Motor neuron (in vitro differentiated cells): ENCODE data around the gene SLC4A4. TPM values are rescaled to one million over a fixed set of nuclear protein-coding genes. Genes with fewer than 3 reads are reported as not detected.

ENCODE experiments used
- ATAC-seq, 8 experiments: fragments of 200-7000 bp; cut with Tn5 transposase; replicated peaks in 6 of 8; 2 replicates each; pipeline ENCODE4 v1.8.0; 2021; ENCODE audit warnings: mild to moderate bottlenecking in 8 of 8, moderate library complexity in 8 of 8
- H3K27ac ChIP-seq, 2 donors: fragments of 250-450 bp; sonication (Bioruptor Pico); 2 replicates each; pipeline ENCODE4 v1.9.0; 2021; ENCODE audit warnings: antibody characterized with exemption in 2 of 2, mild to moderate bottlenecking in 2 of 2, moderate library complexity in 1 of 2
- H3K4me1 ChIP-seq, 2 donors: fragments of 250-450 bp; sonication (Bioruptor Pico); replicated peaks in 1 of 2; 2 replicates each; pipeline ENCODE4 v1.6.1; 2021; ENCODE audit warnings: antibody characterized with exemption in 2 of 2, mild to moderate bottlenecking in 2 of 2, moderate library complexity in 1 of 2
- H3K4me3 ChIP-seq, 5 donors: fragments of 250-450 bp; sonication (Bioruptor Pico); 2 replicates each; pipeline ENCODE4 v1.9.0; 2021; ENCODE audit warnings: antibody characterized with exemption in 5 of 5, mild to moderate bottlenecking in 5 of 5, moderate library complexity in 4 of 5
- WGBS, 10 experiments: fragments of 450-650 bp; shearing (Covaris generic); methylation state at CpG; one replicate each; pipeline ENCODE4 v1.0.0; 2022; 5-methylcytosine and 5-hydroxymethylcytosine counted together
- in situ Hi-C, 9 experiments: fragments of 400-800 bp; cut with MboI; loops; one replicate each; pipeline ENCODE4 v1.15.0; 2021; ENCODE audit warnings: low sequenced_read_pairs in 9 of 9, low pct_unique_long_range_greater_than_20kb in 2 of 9; ENCODE audit not compliant: unreplicated experiment in 9 of 9
- total RNA-seq, 8 experiments: library from RNA; unstranded; fragments of 300-600 nt; gene quantifications; 2 replicates each; pipeline versions ENCODE4 v1.2.3 to v1.2.4, GENCODE V29; 2022

SLC4A4 gene
- total RNA-seq, 8 experiments from 2014 or later, result 0.05 to 35.1 (median 1.0) TPM; not detected in 1

DNA sequence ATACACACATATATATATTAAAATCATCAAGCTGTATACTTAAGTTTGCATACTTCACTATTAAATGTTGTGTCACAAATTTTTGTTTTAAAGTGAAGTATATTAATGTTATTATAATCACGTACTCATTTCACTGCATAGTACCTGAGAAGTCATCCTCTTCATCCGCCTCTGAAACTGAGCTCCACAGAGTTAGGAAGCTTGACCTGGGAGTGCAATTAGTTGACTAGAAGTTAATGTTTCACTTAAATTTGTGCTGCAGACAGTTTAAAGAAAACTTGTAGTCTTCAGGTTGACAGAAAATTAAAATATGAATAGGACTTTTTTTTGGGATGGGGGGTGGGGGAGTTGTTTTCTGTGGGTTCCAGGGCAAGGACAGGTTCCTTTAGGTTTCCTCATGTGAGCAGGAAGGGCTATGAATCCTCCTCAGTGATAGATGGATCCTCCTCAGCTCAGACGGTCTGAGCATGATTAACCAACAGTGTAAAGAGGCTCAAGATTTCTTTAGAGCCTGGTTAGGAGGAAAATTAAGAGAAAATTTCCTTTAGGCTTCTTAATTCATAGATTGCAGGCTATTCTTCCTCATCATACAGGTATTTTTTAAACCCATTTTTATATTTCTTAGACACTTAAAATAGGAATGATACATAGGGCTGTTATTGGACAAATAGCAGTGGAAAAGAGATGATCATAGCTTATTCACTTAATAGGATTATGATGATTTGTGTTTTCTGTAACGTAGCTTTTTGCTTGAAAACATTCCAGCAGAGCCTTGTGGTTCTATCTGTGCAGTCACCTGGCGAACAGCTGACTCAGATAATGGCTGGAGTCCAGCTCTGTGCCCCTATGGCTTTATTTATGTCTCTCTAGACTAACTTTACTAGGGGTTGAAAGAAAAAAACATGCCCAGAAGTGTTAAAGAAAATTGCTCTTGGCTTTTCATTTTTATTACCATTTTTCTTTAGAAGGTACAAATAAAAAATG is 102.7 kb downstream of the SLC4A4 start:
- peaks cover 0 to 4% of the 10 kb centered on the region in 2 donors for H3K4me1 ChIP-seq
- WGBS, 10 experiments, result 15 to 100% (median 55%) methylated on average over 1 to 5 of the region's 5 CpGs
- in situ Hi-C loops, result no loop called here
- peak in 2 of 8 experiments; percentile 40 to 70 for ATAC-seq
- no peak overlapping the region for H3K4me3 ChIP-seq
- no peak overlapping the region for H3K27ac ChIP-seq

DNA sequence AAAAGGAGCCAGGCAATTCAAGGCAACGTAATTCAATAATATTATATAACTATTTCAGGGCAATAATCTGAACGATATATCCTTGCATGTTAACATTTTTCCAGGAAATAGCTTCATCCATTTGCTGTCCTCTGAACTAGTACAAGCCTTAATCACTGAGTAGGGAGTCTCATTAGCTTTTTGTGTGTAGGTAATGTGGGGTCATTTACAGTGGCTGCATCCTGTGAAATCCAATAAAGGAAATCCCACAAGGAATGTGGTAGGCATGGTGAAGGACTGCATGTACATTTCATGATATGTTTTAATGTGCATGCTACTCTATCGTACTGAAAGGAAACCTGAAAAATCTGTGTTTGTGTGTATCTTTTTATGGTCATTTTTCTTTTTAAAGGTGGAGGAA is 103.5 kb downstream of the SLC4A4 start:
- 43 to 100% (median 90%) methylated on average over 1 to 3 of the region's 3 CpGs for WGBS, 10 experiments
- no peak overlapping the region for H3K4me3 ChIP-seq
- in situ Hi-C loops, result no loop called here
- peaks cover 0 to 4% of the 10 kb centered on the region in 2 donors for H3K4me1 ChIP-seq
- peak in 1 of 8 experiments; percentile 22 for ATAC-seq
- no peak overlapping the region for H3K27ac ChIP-seq

DNA sequence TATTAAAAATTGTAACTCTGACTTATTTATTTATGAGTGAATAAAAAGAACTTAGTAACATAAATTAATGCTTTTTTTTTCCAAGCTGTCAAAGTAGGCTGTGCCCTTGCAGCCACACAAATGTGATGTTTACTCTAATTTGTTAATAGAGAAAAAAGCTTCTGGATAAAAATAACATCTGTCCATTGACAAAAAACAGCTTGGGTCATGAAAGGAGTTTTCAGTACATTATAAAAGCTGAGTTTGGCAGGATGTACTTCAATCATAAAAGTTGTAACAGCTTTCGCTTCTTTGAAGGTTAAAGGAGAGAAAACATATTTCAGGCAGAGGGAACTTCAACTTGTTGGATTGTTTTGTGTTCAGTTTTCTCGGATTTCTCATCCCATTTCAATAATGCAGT is 105.6 kb downstream of the SLC4A4 start:
- peaks cover 0 to 12% of the 10 kb centered on the region in 2 donors for H3K4me1 ChIP-seq
- in situ Hi-C loops, result no loop called here
- no peak for ATAC-seq
- H3K27ac ChIP-seq, result no peak overlapping the region
- WGBS, 10 experiments, result 20 to 97% (median 82%) methylated on average over 1 to 2 of the region's 2 CpGs
- H3K4me3 ChIP-seq, result no peak overlapping the region

DNA sequence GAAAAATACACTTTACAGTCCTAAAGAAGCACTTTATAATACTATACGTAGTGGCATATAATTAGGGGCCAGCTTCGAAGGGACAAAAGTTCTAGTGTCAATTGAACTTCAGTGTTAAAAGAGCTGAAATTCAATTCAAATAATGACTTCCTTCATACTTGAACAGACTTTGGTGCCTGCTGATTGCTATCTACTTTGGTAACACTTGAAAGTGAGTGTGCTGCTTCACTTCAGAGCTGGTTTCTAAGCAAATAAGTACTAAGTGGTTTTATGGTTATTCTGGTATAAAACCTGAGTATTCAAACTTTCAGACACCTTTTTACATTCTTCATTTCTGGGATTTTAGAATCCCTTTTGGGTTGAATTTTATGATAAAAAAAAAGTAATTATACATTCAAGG is 107.0 kb downstream of the SLC4A4 start:
- no peak overlapping the region for H3K4me3 ChIP-seq
- 20 to 83% (median 54%) methylated on average over 1 to 2 of the region's 2 CpGs; no CpG with 5 or more reads in 2 of the 10 experiments for WGBS, 10 experiments
- H3K4me1 ChIP-seq, result peaks cover 0 to 12% of the 10 kb centered on the region in 2 donors
- in situ Hi-C loops, result no loop called here
- ATAC-seq, result no peak
- no peak overlapping the region for H3K27ac ChIP-seq

DNA sequence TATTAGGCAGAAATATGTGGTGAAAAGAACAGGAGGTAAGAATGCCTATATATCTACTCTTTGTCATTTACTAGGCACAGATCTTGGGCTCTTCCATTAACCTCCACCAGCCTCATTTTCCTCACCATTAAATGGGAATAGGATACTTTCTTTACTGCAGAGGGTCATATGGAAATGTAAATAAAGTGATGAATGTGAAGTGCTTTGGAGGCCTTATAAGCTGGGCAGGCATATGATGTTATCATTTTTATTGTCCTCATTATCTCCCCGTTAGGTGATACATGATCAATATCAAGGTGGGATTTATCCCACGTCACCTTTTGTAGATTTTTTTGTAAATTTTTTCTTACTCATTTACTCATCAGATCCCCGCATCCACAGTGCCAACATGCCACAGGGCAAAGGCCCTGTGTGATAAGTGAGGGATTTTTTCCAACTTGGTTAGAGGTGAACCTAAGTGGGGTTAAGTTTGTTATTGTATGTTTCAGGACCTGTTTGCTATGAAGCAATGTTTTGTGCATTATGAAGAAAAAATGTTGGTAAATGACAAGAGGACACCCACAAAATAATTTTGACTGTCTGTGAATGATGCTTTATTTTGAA is 107.8 kb downstream of the SLC4A4 start:
- WGBS, 10 experiments, result 40 to 100% (median 86%) methylated on average over 1 to 3 of the region's 3 CpGs; no CpG with 5 or more reads in 3 of the 10 experiments
- no peak for ATAC-seq
- H3K4me1 ChIP-seq, result peaks cover 0 to 12% of the 10 kb centered on the region in 2 donors
- in situ Hi-C loops, result no loop called here
- H3K4me3 ChIP-seq, result no peak overlapping the region
- no peak overlapping the region for H3K27ac ChIP-seq

DNA sequence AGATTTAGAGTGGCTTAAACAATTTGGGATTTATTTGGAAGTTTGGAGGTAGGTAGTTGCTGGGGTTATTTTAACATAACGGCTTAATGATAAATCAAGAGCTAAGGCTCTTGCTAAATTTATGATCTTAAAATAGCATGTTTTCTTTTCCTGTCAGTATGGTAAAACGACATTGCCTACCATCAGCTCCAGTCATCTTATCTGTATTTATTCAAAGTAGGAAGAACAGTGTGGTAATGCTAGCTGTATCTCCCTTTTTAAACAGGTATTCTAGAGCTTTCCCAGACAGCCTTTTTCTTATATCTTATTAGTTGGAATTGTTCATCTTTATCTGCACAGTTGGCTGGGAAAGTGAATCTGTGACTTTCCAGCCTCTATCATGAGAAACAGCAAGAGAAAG is 110.2 kb downstream of the SLC4A4 start:
- Histone ChIP-seq H3K27ac (no peak overlapping the region), H3K4me3 (no peak overlapping the region), H3K4me1 (peaks cover 0 to 8% of the 10 kb centered on the region in 2 donors)
- ATAC-seq, result no peak
- in situ Hi-C loops, result no loop called here
- 48 to 90% (median 68%) methylated on average over 1 to 2 of the region's 2 CpGs for WGBS, 10 experiments

DNA sequence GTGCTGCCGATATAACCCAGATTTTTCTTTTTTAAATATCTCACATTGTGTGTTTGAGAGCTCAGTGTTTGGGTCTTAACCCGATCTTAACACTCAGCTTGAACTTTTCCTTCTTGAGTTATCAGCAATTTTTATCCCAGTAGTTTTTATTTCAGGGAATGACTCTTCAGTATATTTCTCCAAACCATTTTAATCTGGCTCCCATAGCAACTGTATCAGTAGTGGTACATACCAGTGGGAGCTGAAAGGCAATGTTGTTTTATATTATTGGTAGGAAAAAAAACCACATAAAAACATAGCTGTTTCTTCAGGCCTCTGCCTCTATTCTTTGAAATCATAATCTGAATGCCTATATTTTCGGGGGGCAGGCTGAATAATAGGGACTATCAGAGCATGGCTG is 111.1 kb downstream of the SLC4A4 start:
- WGBS, 10 experiments, result 0 to 100% (median 40%) methylated on average over 1 to 3 of the region's 3 CpGs; no CpG with 5 or more reads in 1 of the 10 experiments
- Histone ChIP-seq H3K4me3 (no peak overlapping the region), H3K4me1 (peaks cover 0 to 8% of the 10 kb centered on the region in 2 donors), H3K27ac (no peak overlapping the region)
- in situ Hi-C loops, result no loop called here
- no peak for ATAC-seq

DNA sequence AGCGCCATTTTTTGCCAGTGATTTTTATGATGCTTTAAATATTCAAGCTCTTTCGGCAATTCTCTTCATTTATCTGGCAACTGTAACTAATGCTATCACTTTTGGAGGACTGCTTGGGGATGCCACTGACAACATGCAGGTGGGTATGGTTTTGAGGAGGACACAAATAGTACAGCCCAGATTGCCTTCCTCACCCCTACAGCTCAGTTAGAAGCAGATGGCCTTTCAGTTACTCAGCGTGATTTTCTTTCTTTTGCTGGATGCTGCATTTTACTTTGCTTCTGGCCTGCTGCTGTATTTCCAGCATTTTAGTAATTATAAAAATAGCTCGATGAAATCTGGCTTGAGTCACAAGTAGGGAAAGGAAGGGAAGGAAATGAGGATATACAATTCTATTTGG is 114.7 kb downstream of the SLC4A4 start:
- Histone ChIP-seq H3K4me1 (peaks cover 5 to 8% of the 10 kb centered on the region in 2 donors), H3K27ac (no peak overlapping the region), H3K4me3 (no peak overlapping the region)
- no peak for ATAC-seq
- WGBS, 10 experiments, result 0 to 100% (median 67%) methylated on average over 1 to 4 of the region's 4 CpGs; no CpG with 5 or more reads in 1 of the 10 experiments
- in situ Hi-C loops, result no loop called here

DNA sequence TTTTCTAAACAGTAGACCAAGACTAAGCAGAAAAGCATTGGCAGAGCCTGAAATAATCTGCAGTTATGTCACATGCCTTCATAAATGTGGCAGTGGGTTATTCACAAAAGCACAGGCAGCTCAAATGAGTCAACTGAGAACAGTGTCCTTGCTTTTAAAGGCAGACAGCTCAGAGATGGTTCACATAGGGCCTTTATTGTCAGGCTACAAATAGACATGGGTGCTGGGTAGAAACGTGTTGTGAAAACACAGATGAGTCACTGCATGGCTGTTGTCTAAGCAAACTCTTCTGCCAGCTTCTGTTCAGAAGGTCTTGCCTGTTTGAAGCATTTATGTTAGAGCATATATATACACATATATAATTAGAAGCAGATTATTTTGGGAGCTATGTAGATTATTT is 118.0 kb downstream of the SLC4A4 start:
- in situ Hi-C loops, result no loop called here
- peak in 6 of 8 experiments; percentile 61 to 99 (median 95) for ATAC-seq
- 0 to 60% (median 44%) methylated on average over 1 of the region's 1 CpG; no CpG with 5 or more reads in 7 of the 10 experiments for WGBS, 10 experiments

DNA sequence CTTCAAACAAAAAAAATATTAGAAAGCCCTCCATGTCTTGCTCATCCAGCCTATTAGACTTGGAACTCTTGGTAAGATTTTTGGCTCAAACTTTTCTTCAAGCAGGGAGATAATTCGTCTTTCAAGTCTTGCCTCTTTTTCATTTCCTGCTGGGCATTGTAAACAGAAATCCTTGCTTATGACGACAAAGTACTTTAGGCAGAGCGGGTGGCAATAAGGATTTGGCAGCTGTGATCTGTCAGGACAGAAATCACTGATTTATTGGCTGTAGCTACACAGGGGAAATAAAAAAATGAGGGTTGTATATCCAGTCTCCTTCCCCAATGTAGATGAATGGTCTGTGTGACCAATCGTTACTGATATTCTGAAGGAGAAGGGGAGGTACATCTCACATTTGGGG is 121.6 kb downstream of the SLC4A4 start:
- peak in 3 of 8 experiments; percentile 8 to 50 (median 41) for ATAC-seq
- H3K27ac ChIP-seq, result no peak overlapping the region
- peaks cover 0 to 9% of the 10 kb centered on the region in 2 donors for H3K4me1 ChIP-seq
- H3K4me3 ChIP-seq, result no peak overlapping the region
- in situ Hi-C loops, result no loop called here
- WGBS, 10 experiments, result 20 to 79% (median 68%) methylated on average over 1 to 4 of the region's 4 CpGs

More for the DNA sequence above, 118.0 kb downstream of the SLC4A4 start:
- H3K4me1 ChIP-seq, result peaks cover 0 to 9% of the 10 kb centered on the region in 2 donors
- H3K4me3 ChIP-seq, result no peak overlapping the region
- no peak overlapping the region for H3K27ac ChIP-seq

DNA sequence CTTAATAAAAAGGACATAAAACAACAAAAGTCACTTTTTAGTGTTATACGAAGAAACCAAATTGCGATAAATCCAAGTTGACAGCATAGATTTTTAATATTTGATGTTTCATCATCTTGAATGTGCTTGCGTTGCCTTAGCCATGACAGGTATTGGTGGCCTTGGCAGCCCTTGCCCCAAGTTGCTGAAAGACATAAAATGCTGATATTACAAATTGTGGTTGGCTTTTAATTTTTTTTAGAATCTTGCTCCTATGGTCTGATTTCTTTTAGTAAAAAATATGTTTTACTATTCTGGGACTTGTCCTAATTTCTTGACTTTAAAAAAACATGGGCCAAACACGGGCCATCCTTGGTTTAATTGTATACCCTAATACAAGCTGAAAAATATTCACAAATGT is 122.6 kb downstream of the SLC4A4 start:
- ATAC-seq, result no peak
- in situ Hi-C loops, result no loop called here
- Histone ChIP-seq H3K4me1 (peaks cover 0 to 9% of the 10 kb centered on the region in 2 donors), H3K27ac (no peak overlapping the region), H3K4me3 (no peak overlapping the region)
- 72 to 100% (median 96%) methylated on average over 2 to 4 of the region's 4 CpGs for WGBS, 10 experiments

DNA sequence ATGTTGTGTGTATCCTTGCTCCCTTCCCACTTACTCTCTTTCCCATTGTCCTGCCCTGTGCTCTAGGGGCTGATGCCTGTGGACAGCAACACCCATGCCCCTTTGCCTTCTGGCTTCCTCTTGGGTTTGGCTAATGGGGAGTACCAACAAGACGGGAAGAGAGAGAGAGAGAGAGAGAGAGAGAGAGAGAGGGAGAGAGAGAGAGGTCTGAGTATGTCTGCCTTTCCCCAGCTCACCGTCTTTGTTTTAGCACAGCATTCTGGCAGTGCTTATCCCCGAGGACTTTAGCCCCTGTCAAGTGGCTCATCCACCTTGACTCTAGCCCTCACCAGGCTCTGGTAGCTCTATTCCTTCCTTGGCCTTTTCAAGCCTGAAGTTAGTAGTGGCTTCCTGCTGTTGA is 128.0 kb downstream of the SLC4A4 start:
- H3K27ac ChIP-seq, result no peak overlapping the region
- H3K4me3 ChIP-seq, result no peak overlapping the region
- no peaks in the 10 kb centered on the region for H3K4me1 ChIP-seq
- in situ Hi-C loops, result no loop called here
- no peak for ATAC-seq
- WGBS, 10 experiments, result 40 to 100% (median 89%) methylated on average over 1 to 2 of the region's 3 CpGs; no CpG with 5 or more reads in 6 of the 10 experiments

DNA sequence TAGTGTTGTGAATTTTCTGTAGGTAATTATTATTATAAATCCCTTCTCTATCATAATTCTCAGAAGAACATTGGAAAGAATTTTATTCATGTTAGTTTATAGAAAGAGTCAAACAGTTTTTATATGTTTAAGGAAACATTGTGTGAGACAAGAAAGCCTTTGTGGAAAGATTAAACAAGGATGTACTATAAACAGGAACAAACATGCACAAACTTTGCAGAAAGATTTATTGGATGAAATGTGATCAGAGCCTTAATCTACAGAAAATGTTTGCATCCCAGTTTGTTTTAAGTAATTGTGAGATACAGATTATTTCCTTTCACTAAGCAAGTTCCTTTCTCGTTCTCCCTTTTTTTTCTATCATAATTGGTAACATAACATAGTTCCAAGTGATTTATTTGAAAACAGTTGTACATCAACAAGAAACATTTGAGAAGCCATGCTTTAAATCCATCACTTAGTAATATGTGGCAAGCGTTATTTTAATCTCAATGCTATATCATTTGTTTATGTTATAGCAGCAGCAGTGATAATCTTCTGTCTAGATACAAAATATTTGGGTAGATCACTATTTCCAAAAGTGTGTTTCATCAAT is 129.4 kb downstream of the SLC4A4 start:
- H3K4me3 ChIP-seq, result no peak overlapping the region
- no peak for ATAC-seq
- WGBS, 10 experiments, result 27 to 100% (median 88%) methylated on average over 1 to 2 of the region's 2 CpGs
- in situ Hi-C loops, result no loop called here
- H3K27ac ChIP-seq, result no peak overlapping the region
- no peaks in the 10 kb centered on the region for H3K4me1 ChIP-seq
